DOHH2 (cell line): Measurements from ENCODE around the gene UQCC5.

Experiments used
- CTCF ChIP-seq: fragments of 200-600 bp; sonication (generic); IDR thresholded peaks from one replicate; pipeline ENCODE4 v1.5.1; 2014; ENCODE audit warnings: antibody characterized with exemption, mild to moderate bottlenecking, low read depth, low read length; ENCODE audit not compliant: poor library complexity, severe bottlenecking
- EZH2phosphoT487 ChIP-seq: fragments of 200-600 bp; sonication (generic); IDR thresholded peaks from 2 replicates; pipeline ENCODE4 v1.6.1; 2017; ENCODE audit warnings: borderline replicate concordance, mild to moderate bottlenecking, antibody characterized with exemption, low read length, moderate library complexity, mixed read lengths

GRCh38 chr3:52574056-52574965 is 37.9 kb downstream of the UQCC5 start:
- no peak for TF ChIP-seq CTCF
- TF ChIP-seq EZH2phosphoT487: no peak
